HEK293 (cell line): ENCODE measurements around the gene MTCH2.
A peak's percentile ranks its signal among the peaks of the same experiment; 100 is the strongest.

Experiments
- MZF1 ChIP-seq: fragments of 450-650 bp; formaldehyde crosslinking; IDR thresholded peaks from 2 replicates; pipeline ENCODE4 v1.5.1; 2017; ENCODE audit warnings: missing biosample characterization, missing genetic modification characterization, borderline replicate concordance
- SCRT2 ChIP-seq: fragments of 450-650 bp; formaldehyde crosslinking; IDR thresholded peaks from 2 replicates; pipeline ENCODE4 v1.5.1; 2016; ENCODE audit warnings: missing biosample characterization, missing genetic modification characterization
- SP2 ChIP-seq: fragments of 450-650 bp; formaldehyde crosslinking; IDR thresholded peaks from 2 replicates; pipeline ENCODE4 v1.5.1; 2016; ENCODE audit warnings: missing biosample characterization, missing genetic modification characterization
- TCF7L2 ChIP-seq: IDR thresholded peaks from 2 replicates; pipeline ENCODE4 v1.6.1; 2011; ENCODE audit warnings: low read depth, mild to moderate bottlenecking, inconsistent platforms, low read length, moderate library complexity, borderline replicate concordance
- WT1 ChIP-seq: fragments of 450-650 bp; formaldehyde crosslinking; IDR thresholded peaks from 2 replicates; pipeline ENCODE4 v1.5.1; 2016; ENCODE audit warnings: missing biosample characterization, missing genetic modification characterization
- ZNF24 ChIP-seq: fragments of 450-650 bp; formaldehyde crosslinking; IDR thresholded peaks from 2 replicates; pipeline ENCODE4 v1.5.1; 2016; ENCODE audit warnings: missing biosample characterization, missing genetic modification characterization
- ZNF341 ChIP-seq: fragments of 450-650 bp; formaldehyde crosslinking; IDR thresholded peaks from 2 replicates; pipeline ENCODE4; 2016; ENCODE audit warnings: low read depth, missing biosample characterization, missing genetic modification characterization
- ZNF404 ChIP-seq: fragments of 450-650 bp; formaldehyde crosslinking; IDR thresholded peaks from 2 replicates; pipeline ENCODE4 v1.5.1; 2017; ENCODE audit warnings: missing biosample characterization, missing genetic modification characterization
- ZNF426 ChIP-seq: fragments of 450-650 bp; formaldehyde crosslinking; IDR thresholded peaks from 2 replicates; pipeline ENCODE4 v1.5.1; 2017; ENCODE audit warnings: missing biosample characterization, missing genetic modification characterization, mild to moderate bottlenecking, inconsistent platforms, moderate library complexity
- ZNF48 ChIP-seq: fragments of 450-650 bp; formaldehyde crosslinking; IDR thresholded peaks from 2 replicates; pipeline ENCODE4 v1.5.1; 2016; ENCODE audit warnings: missing biosample characterization, missing genetic modification characterization
- ZNF549 ChIP-seq: fragments of 450-650 bp; IDR thresholded peaks from 2 replicates; pipeline ENCODE4 v1.5.1; 2018; ENCODE audit warnings: missing biosample characterization, missing genetic modification characterization, mild to moderate bottlenecking, inconsistent platforms, moderate library complexity
- ZNF555 ChIP-seq: fragments of 450-650 bp; formaldehyde crosslinking; conservative IDR thresholded peaks from 2 replicates; pipeline ENCODE4 v1.5.1; 2017; ENCODE audit warnings: missing biosample characterization, mild to moderate bottlenecking, missing genetic modification characterization, inconsistent platforms
- ZNF596 ChIP-seq: fragments of 450-650 bp; IDR thresholded peaks from 2 replicates; pipeline ENCODE4 v1.5.0; 2018; ENCODE audit warnings: missing biosample characterization, mild to moderate bottlenecking, missing genetic modification characterization, moderate library complexity
- ZNF600 ChIP-seq: fragments of 450-650 bp; formaldehyde crosslinking; IDR thresholded peaks from 2 replicates; pipeline ENCODE4 v1.5.1; 2016; ENCODE audit warnings: missing biosample characterization, missing genetic modification characterization
- ZNF626 ChIP-seq: fragments of 450-650 bp; sonication (Bioruptor Pico); formaldehyde crosslinking; IDR thresholded peaks from 2 replicates; pipeline ENCODE4 v1.5.1; 2018; ENCODE audit warnings: missing biosample characterization, missing genetic modification characterization, inconsistent platforms
- ZNF664 ChIP-seq: fragments of 450-650 bp; formaldehyde crosslinking; IDR thresholded peaks from 2 replicates; pipeline ENCODE4 v1.5.1; 2016; ENCODE audit warnings: missing biosample characterization, missing genetic modification characterization
- ZNF777 ChIP-seq: fragments of 450-650 bp; formaldehyde crosslinking; IDR thresholded peaks from 2 replicates; pipeline ENCODE4 v1.5.1; 2017; ENCODE audit warnings: missing biosample characterization, missing genetic modification characterization, borderline replicate concordance
- ZNF785 ChIP-seq: fragments of 450-650 bp; formaldehyde crosslinking; IDR thresholded peaks from 2 replicates; pipeline ENCODE4 v1.5.1; 2016; ENCODE audit warnings: missing biosample characterization, missing genetic modification characterization
- ZSCAN16 ChIP-seq: fragments of 450-650 bp; formaldehyde crosslinking; IDR thresholded peaks from 2 replicates; pipeline ENCODE4 v1.5.1; 2016; ENCODE audit warnings: missing biosample characterization, missing genetic modification characterization
- ZXDB ChIP-seq: fragments of 450-650 bp; formaldehyde crosslinking; IDR thresholded peaks from 2 replicates; pipeline ENCODE4 v1.5.1; 2016; ENCODE audit warnings: missing biosample characterization, missing genetic modification characterization
- TF ChIP-seq, protein P1 (sequence below): fragments of 450-650 bp; formaldehyde crosslinking; IDR thresholded peaks from 2 replicates; pipeline ENCODE4 v1.5.1; 2016; ENCODE audit warnings: missing biosample characterization, missing genetic modification characterization
- TF ChIP-seq, protein P2 (sequence below): fragments of 450-650 bp; formaldehyde crosslinking; IDR thresholded peaks from 2 replicates; pipeline ENCODE4 v1.5.1; 2016; ENCODE audit warnings: missing biosample characterization, missing genetic modification characterization
- TF ChIP-seq, protein P3 (sequence below): fragments of 450-650 bp; formaldehyde crosslinking; IDR thresholded peaks from 2 replicates; pipeline ENCODE4 v1.5.1; 2016; ENCODE audit warnings: missing biosample characterization, missing genetic modification characterization
- TF ChIP-seq, protein P4 (sequence below): fragments of 450-650 bp; formaldehyde crosslinking; IDR thresholded peaks from 2 replicates; pipeline ENCODE4 v1.5.1; 2016; ENCODE audit warnings: missing biosample characterization, missing genetic modification characterization
- TF ChIP-seq, protein P5 (sequence below): fragments of 450-650 bp; formaldehyde crosslinking; IDR thresholded peaks from 2 replicates; pipeline ENCODE4 v1.5.0; 2017; ENCODE audit warnings: missing biosample characterization, missing genetic modification characterization, borderline replicate concordance
- TF ChIP-seq, protein P6 (sequence below): fragments of 450-650 bp; formaldehyde crosslinking; IDR thresholded peaks from 2 replicates; pipeline ENCODE4 v1.5.1; 2016; ENCODE audit warnings: missing biosample characterization, missing genetic modification characterization
- TF ChIP-seq, protein P7 (sequence below): fragments of 450-650 bp; formaldehyde crosslinking; IDR thresholded peaks from 2 replicates; pipeline ENCODE4 v1.5.1; 2017; ENCODE audit warnings: missing biosample characterization, missing genetic modification characterization

Gene MTCH2

DNA sequence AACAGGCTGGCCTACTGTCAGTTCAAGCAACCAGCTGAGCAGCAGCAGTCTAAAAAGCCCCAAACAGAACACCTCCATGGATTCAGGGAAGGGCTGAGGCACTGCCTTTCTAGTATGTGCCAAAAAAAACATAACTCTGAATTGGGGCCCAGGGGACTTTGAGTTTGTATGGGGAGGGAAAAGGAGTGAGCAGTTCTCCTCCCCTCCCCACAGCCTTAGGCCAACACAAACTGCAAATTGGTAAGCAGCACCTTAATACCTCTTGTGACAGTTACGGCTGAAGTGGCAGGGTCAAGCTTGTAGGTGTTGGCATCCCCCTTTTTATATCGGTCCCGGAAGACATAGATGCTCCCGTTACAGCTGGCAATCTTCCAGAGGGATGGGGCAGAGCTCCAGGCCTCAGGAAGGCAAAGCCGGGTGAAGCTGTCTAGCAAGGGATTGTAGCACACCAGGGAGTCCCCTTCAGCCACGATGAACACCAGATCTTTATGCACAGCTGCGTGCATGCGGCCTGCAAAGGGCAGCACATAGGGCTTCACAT is 69.6 kb downstream of the MTCH2 start (continued):
- TF ChIP-seq ZNF549 (tag by site-specific recombination) (no peak), ZNF777 (no peak), ZNF785 (tag by site-specific recombination) (no peak), ZNF404 (tag by site-specific recombination) (no peak), ZNF341 (tag by site-specific recombination) (peak; percentile 94), ZNF426 (tag by site-specific recombination) (no peak), ZNF664 (tag by site-specific recombination) (no peak), TCF7L2 (no peak), ZNF555 (tag by site-specific recombination) (no peak), ZNF626 (tag by site-specific recombination) (no peak), WT1 (tag by site-specific recombination) (peak; percentile 96), ZNF600 (peak; percentile 72), SP2 (tag by site-specific recombination) (no peak), ZXDB (tag by site-specific recombination) (peak; percentile 62; the same call in 1 of the 2 replicates), MZF1 (peak; percentile 93), ZNF48 (tag by site-specific recombination) (no peak), SCRT2 (no peak), ZNF596 (tag by site-specific recombination) (no peak), ZSCAN16 (tag by site-specific recombination) (no peak), ZNF24 (tag by site-specific recombination) (0 out of 2 replicates have a peak, but pooled peaks have one; percentile 23)
- TF ChIP-seq, protein P1, sequence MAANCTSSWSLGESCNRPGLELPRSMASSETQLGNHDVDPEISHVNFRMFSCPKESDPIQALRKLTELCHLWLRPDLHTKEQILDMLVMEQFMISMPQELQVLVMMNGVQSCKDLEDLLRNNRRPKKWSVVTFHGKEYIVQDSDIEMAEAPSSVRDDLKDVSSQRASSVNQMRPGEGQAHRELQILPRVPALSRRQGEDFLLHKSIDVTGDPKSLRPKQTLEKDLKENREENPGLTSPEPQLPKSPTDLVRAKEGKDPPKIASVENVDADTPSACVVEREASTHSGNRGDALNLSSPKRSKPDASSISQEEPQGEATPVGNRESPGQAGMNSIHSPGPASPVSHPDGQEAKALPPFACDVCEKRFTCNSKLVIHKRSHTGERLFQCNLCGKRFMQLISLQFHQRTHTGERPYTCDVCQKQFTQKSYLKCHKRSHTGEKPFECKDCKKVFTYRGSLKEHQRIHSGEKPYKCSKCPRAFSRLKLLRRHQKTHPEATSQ, result no peak
- TF ChIP-seq, protein P2, sequence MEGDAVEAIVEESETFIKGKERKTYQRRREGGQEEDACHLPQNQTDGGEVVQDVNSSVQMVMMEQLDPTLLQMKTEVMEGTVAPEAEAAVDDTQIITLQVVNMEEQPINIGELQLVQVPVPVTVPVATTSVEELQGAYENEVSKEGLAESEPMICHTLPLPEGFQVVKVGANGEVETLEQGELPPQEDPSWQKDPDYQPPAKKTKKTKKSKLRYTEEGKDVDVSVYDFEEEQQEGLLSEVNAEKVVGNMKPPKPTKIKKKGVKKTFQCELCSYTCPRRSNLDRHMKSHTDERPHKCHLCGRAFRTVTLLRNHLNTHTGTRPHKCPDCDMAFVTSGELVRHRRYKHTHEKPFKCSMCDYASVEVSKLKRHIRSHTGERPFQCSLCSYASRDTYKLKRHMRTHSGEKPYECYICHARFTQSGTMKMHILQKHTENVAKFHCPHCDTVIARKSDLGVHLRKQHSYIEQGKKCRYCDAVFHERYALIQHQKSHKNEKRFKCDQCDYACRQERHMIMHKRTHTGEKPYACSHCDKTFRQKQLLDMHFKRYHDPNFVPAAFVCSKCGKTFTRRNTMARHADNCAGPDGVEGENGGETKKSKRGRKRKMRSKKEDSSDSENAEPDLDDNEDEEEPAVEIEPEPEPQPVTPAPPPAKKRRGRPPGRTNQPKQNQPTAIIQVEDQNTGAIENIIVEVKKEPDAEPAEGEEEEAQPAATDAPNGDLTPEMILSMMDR (tag by site-specific recombination), result no peak
- TF ChIP-seq, protein P3, sequence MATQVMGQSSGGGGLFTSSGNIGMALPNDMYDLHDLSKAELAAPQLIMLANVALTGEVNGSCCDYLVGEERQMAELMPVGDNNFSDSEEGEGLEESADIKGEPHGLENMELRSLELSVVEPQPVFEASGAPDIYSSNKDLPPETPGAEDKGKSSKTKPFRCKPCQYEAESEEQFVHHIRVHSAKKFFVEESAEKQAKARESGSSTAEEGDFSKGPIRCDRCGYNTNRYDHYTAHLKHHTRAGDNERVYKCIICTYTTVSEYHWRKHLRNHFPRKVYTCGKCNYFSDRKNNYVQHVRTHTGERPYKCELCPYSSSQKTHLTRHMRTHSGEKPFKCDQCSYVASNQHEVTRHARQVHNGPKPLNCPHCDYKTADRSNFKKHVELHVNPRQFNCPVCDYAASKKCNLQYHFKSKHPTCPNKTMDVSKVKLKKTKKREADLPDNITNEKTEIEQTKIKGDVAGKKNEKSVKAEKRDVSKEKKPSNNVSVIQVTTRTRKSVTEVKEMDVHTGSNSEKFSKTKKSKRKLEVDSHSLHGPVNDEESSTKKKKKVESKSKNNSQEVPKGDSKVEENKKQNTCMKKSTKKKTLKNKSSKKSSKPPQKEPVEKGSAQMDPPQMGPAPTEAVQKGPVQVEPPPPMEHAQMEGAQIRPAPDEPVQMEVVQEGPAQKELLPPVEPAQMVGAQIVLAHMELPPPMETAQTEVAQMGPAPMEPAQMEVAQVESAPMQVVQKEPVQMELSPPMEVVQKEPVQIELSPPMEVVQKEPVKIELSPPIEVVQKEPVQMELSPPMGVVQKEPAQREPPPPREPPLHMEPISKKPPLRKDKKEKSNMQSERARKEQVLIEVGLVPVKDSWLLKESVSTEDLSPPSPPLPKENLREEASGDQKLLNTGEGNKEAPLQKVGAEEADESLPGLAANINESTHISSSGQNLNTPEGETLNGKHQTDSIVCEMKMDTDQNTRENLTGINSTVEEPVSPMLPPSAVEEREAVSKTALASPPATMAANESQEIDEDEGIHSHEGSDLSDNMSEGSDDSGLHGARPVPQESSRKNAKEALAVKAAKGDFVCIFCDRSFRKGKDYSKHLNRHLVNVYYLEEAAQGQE (tag by site-specific recombination), result no peak
- TF ChIP-seq, protein P4, sequence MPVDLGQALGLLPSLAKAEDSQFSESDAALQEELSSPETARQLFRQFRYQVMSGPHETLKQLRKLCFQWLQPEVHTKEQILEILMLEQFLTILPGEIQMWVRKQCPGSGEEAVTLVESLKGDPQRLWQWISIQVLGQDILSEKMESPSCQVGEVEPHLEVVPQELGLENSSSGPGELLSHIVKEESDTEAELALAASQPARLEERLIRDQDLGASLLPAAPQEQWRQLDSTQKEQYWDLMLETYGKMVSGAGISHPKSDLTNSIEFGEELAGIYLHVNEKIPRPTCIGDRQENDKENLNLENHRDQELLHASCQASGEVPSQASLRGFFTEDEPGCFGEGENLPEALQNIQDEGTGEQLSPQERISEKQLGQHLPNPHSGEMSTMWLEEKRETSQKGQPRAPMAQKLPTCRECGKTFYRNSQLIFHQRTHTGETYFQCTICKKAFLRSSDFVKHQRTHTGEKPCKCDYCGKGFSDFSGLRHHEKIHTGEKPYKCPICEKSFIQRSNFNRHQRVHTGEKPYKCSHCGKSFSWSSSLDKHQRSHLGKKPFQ (tag by site-specific recombination), result 0 out of 2 replicates have a peak, but pooled peaks have one; percentile 26
- TF ChIP-seq, protein P5, sequence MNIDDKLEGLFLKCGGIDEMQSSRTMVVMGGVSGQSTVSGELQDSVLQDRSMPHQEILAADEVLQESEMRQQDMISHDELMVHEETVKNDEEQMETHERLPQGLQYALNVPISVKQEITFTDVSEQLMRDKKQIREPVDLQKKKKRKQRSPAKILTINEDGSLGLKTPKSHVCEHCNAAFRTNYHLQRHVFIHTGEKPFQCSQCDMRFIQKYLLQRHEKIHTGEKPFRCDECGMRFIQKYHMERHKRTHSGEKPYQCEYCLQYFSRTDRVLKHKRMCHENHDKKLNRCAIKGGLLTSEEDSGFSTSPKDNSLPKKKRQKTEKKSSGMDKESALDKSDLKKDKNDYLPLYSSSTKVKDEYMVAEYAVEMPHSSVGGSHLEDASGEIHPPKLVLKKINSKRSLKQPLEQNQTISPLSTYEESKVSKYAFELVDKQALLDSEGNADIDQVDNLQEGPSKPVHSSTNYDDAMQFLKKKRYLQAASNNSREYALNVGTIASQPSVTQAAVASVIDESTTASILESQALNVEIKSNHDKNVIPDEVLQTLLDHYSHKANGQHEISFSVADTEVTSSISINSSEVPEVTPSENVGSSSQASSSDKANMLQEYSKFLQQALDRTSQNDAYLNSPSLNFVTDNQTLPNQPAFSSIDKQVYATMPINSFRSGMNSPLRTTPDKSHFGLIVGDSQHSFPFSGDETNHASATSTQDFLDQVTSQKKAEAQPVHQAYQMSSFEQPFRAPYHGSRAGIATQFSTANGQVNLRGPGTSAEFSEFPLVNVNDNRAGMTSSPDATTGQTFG (tag by site-specific recombination), result no peak
- TF ChIP-seq, protein P6, sequence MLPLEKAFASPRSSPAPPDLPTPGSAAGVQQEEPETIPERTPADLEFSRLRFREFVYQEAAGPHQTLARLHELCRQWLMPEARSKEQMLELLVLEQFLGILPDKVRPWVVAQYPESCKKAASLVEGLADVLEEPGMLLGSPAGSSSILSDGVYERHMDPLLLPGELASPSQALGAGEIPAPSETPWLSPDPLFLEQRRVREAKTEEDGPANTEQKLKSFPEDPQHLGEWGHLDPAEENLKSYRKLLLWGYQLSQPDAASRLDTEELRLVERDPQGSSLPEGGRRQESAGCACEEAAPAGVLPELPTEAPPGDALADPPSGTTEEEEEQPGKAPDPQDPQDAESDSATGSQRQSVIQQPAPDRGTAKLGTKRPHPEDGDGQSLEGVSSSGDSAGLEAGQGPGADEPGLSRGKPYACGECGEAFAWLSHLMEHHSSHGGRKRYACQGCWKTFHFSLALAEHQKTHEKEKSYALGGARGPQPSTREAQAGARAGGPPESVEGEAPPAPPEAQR (tag by site-specific recombination), result no peak
- TF ChIP-seq, protein P7, sequence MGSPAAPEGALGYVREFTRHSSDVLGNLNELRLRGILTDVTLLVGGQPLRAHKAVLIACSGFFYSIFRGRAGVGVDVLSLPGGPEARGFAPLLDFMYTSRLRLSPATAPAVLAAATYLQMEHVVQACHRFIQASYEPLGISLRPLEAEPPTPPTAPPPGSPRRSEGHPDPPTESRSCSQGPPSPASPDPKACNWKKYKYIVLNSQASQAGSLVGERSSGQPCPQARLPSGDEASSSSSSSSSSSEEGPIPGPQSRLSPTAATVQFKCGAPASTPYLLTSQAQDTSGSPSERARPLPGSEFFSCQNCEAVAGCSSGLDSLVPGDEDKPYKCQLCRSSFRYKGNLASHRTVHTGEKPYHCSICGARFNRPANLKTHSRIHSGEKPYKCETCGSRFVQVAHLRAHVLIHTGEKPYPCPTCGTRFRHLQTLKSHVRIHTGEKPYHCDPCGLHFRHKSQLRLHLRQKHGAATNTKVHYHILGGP (tag by site-specific recombination), result no peak
